Stimulated activated CD8-positive, alpha-beta memory T cell treated with anti-CD3 and anti-CD28 coated beads, Interleukin-12 subunit alpha, Interleukin-12 subunit beta, amount 100 ng/mL, for 24 hours (primary cell): ENCODE measurements around the gene FLAD1.
A peak's percentile ranks its signal among the peaks of the same experiment; 100 is the strongest.
"Not testable (repeated sequence)": the region's sequence is repeated elsewhere in the genome, so short reads cannot be mapped to it uniquely, and the experiment has no call there.

Experiments
- DNase-seq: peaks from one replicate; pipeline ENCODE4 v3.0.0-alpha.2; 2020; ENCODE audit errors: extremely low read depth

FLAD1 gene

GRCh38 chr1:154990276-154990675, 7.1 kb downstream of the FLAD1 start:
- no peak for DNase-seq

DNA sequence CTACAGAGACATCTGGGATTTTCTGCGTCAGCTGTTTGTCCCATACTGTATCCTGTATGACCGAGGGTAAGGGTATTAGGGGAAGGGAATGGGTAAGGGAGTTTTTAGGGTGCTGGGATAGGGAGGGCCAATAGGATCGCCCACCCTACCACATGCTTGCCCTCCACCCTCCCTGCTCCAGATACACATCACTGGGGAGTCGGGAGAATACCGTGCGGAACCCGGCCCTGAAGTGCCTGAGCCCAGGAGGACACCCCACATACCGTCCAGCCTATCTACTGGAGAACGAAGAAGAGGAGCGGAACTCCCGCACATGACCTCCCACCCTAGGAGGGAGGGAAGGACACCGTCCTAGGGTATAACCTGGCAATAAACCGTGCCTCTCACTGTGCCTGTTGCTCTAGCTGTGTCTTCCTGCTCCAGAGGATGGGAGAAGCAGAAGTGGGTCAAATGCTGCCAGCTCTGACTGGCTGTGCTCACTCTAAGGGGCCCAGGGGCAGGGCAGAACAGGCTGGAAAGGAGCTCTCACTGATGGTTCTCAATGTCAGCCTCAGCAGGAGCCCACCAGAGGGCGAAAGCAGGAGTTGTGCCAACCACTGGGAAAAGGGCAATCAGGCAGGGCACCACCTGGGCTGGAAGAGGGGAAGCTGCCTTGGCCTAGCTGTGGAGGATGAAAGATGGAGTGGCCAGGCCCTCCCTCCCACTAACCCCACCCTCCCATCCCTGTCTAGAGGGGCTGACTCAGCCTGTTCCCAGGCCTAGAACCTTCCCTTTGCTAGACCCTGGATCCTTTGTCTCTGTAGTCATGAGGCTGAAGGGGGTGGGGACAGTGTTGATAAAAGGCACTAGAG, 9.8 kb downstream of the FLAD1 start:
- no peak for DNase-seq

DNA sequence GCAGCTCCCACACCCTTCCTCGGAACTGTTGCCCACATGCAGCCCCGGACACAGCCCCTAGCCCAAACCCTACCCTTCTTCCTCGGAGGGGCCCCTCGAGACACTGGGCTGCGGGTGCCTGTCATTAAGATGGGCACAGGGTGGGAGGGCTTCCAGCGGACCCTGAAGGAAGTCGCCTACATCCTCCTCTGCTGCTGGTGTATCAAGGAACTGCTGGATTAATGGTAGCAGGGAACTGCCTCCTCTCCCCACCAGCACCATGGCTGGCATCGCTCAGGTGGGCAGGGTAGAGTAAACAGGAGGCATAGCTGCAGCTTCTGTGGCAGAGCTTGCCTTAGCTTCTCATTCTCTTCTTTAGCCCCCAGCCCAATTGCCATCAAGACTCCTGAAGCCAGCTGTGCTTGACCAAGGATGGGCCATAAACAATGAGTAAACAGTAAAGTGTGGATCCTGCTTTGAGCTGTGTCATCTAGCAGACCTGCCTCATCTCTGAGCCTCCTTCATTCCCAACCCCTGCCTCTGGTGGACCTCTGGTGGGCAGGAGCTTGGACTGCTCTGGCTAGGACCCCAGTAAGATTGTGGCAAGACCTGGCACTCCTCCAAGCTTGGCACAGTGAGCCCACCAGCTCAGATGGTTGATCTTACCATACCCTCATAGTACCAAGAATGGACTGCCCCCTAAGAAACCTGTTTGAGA, 10.6 kb downstream of the FLAD1 start, which contains the start of gene LENEP:
LENEP (plus strand) TSS at position 15 of the 697 bp plus-strand sequence; CDS start at position 37, 22 bp downstream.
- DNase-seq: no peak

- DNase-seq: no peak
Measured at GRCh38 chr1:154994269-154994587, 11.1 kb downstream of the FLAD1 start.

- no peak for DNase-seq
Measured at GRCh38 chr1:154994591-154994990, 11.4 kb downstream of the FLAD1 start.

- DNase-seq: not testable (repeated sequence)
Measured at GRCh38 chr1:154995301-154995983, 12.3 kb downstream of the FLAD1 start.

- no peak for DNase-seq
Measured at GRCh38 chr1:154996966-154997701, 14.0 kb downstream of the FLAD1 start.

GRCh38 chr1:154998201-154998780, 15.1 kb downstream of the FLAD1 start:
- no peak for DNase-seq

DNA sequence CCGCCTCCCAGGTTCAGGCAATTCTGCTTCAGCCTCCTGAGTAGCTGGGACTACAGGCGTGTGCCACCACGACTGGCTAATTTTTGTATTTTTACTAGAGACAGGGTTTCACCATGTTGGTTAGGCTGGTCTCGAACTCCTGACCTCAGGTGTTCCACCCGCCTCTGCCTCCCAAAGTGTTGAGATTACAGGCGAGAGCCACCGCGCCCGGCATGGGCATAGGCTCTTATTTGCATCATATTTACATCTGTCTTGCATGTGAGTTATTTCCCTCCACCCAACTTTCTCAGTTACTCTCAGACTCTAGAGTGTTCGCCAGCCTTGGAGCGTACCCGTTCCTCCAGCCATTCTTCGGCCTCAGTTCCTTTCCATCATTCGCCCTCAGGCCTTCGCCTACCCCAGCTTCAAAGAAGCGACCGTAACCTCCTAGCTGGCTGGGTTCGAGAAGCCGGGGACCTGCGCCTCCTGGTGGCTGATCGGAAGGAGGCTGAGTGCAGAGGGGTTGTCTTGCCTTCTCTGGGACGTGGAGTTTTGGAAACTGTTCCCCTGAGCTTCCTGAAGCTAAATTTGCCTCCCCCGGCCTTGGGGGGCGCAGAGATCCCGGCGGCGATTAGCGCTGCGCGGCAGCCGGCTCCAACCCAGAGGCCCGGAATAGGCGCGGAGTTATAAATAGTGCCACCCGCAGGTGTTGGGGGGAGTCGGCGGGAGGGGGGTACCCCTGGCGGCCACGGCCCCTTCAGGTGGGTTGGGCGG, 15.8 kb downstream of the FLAD1 start:
- DNase-seq: no peak

DNA sequence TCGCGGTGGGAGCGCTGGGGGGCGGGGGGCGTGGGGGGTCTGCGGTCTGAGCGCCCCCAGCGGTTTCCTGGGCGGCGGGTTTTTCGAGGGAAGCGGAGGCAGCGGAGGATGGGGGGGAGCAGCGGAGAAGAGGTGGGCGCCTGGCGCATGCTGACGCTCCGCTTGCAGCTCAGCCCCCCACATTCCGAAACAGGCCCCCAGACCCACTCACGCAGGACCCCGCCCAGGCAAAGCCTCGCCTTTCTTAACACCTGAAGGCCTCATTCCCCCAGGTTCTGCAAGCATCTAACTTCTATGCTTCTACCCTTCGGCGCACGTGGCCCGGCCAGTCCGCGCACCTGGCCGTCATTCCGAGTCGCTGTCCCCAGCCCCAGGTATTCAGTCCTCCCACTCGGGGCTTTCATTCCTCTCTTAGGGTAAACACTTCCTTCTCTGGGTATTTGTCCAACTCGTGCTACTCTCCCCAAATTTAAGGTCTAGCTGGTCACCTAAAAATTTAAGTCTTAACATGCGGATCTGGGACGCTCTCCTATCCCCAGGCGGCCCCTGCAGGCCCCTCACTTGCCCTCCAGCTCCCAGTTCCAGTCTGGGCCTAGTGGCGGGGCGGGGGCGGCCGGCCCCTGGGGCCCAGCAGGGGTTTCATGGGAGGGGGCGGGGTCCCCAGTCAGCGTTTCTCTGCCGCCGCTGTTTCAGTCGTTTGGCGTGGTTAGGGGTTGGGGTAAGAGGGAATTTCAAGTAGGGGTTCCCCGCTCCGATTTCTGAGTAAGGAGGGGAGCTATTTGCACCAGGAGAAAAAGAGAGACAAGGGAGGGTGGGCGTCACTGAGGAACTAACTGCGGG, 16.6 kb downstream of the FLAD1 start:
- no peak for DNase-seq

DNA sequence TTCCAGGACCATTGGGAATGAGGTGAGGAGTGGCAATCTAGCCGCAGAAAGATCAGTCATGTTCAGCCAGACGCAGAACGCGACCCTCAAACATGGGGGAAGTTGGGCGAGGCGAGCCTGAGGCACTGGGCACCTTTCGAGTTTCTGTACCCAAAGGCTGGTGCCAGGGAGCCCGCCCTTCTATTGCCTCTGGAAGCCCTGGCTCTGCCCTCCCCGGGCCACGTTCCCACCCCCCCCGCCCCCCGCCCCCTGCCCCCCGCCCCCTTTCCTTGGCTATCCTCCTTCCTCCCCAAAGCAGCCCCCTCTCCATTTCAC, 17.2 kb downstream of the FLAD1 start:
- DNase-seq: no peak

DNA sequence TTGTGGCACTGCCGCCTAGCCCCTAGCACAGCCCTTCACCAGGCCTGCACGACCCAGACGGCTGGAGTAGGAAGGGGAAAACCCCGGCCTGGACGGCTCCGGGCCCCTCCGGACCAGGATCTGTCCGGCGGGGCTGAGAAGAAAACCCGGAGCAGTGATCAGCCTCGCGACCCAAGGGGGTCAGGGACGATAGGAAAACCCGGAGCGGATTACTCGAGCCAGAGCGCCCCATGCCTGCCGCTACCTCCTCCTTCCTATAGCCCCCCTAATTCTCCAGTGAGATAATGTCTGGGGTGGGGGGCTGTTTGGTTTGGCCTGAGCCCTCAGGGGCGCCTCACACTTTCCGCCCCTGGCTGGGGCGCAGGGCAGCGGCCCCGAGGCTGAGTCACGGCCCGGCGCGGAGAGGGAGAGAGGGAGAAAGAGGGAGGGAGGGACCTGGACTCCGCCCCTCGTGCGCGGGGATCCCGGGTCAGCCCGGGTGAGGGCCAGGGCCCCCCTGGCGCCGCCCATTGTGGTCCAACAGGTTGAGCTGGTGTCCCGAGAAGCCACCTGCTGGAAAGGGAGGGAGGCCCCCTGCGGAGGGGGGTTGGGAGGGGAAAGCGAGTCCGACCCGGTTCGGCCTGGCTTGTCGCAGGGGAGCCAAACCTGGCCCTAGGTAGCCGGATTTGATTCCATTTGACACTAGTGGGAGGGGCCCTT, 17.7 kb downstream of the FLAD1 start:
- peak; percentile 57 for DNase-seq

DNA sequence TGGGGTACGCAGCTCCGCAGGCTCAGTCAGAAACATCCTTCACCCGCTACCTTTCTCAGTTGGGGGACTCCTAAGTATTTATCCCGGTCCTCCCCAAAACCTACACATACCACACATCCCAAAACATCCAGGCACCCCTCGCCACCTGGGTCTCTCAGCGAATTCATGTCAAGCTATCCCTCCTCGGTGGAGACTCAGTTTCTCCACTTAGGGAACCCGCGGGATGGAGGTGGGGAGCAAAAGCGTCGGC, 18.2 kb downstream of the FLAD1 start:
- no peak for DNase-seq

GRCh38 chr1:155001675-155002463, 18.7 kb downstream of the FLAD1 start:
- peak; percentile 99 for DNase-seq

- DNase-seq: no peak
Measured at GRCh38 chr1:155002464-155003226, 19.5 kb downstream of the FLAD1 start, which contains the start of gene ZBTB7B. TSS of gene ZBTB7B (plus strand) at chr1:155002802. CDS start at chr1:155014661, 11,859 bp downstream.

DNA sequence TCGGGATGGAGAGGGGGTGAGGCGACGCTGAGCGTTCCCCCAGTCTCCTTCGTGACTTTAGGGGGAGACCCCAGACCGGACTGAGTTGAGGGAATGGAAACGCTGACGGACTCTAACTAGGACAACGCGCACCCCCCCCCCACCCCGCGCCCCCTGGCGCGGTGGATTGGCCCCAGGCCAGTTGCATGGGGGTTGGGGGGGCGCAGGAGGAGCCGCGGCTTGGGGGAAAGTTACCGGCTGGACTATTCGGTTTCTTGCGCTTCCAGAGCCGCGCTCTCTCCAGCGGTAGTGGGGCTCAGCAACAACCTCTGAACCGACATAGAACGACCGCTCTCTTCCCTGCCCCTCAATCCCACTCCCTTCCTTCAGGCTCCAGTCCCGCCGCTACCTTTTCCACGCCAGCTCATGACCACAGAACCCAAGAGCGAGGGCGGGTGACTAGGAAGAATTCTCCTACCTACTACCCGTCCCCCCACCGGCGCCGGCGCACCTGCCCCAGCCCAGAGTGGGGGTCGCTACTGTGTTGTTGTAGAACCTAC, 20.2 kb downstream of the FLAD1 start:
- DNase-seq: no peak

DNA sequence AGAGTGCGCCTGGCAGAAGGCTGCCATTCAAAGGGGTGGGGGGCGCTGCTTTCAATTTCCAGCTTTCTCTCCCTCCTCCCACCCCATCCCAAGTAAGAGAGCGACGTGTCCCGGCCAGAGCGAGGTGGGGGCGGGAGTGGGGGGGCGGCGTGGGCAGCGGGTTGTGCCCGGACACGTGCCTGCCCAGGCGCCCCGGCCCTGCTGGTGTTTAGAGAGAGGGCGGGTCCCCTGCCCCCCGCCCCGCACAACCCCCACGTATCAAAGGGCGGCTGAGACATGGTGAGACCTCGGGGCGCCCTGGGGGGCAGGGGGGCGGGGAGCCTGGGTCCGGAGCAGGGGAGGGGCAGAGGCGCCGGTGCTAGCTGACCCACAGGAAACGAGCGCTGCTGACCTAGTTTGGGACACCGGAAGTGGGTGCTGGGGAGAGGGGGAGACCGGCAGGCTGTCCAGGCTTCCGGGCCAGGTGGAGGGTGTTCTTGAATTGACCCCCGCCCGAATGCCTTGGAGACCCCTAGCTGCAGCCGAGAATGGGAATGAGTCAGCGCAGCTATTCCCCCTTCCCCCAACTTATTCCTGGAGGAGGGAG, 20.7 kb downstream of the FLAD1 start:
- DNase-seq: no peak
